ENCODE data around the gene LBX2. TPM values are rescaled to one million over a fixed set of nuclear protein-coding genes. Genes with fewer than 3 reads are reported as not detected.

The LBX2 gene
- polyA plus RNA-seq, 1 donor (not counting 4 experiments of a cell fraction or from before 2014, with no cell fraction given): 0.09 TPM

DNA sequence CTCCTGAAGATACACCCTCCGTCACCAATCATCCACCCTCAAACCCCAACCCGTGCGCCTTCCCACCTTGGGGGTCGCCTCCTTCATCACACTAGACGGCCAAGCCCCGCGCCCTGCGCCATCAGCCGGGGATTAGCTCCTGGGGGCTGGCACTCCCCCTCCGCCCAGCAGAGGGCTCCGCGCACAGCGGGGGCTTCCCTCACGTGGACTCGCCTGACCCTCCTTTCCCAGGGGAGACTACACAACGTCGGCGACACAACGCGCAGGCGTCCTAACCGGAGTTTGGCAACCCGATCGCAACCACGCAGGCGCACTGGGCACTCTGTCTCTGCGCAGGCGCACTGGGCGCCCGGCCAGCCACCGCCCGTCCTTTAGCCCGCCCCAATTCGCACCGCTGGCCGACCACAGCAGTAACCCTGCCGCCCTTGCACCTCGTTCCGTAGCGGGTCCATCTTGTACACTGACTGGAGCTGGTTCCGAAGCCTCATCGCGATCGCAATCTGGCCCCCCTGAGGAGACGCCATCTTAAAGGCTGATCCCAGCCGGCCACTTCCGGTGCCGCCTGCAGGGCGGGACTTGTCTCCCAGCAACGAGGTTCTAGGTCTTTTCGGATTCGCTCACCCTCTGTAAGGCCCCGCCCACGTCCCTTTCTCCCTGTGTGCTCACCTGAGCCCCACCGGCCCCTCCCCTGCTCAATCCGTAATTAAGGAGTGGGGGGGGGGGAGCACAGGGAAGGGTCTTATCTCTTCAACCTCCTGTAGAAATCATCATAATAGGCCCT is 7.9 kb upstream of the LBX2 start, which contains the start of gene PCGF1:
Gene PCGF1, minus strand, starts transcription at position 551 of the 781 bp plus-strand sequence. Its CDS starts 27 bp downstream, at position 524.
- peaks cover 18% of the 10 kb centered on the region for H3K27me3 ChIP-seq (ENCODE audit: control insufficient read depth, extremely low read depth, insufficient read depth, low read length)
- dilution Hi-C loops (cut with MboI; ENCODE audit: extremely low pct_ligation_motif_present, low sequenced_read_pairs): no loop called here
- TF ChIP-seq EZH2 (IDR thresholded peaks at IDR 0.05; ENCODE audit: low read length) (no peak), CTCF (optimal IDR thresholded peaks at IDR 0.05 in 1 of 3, IDR thresholded peaks at IDR 0.05 in 1 of 3, conservative IDR thresholded peaks at IDR 0.05 in 1 of 3; ENCODE audit: extremely low read depth in 1 of 3, insufficient read depth in 2 of 3, low read length in 3 of 3) (peak in 1 of 3 experiments; percentile 32)
- peak within 1 kb of the TSS; percentile 85 to 88 (median 86) for H3K4me3 ChIP-seq (ENCODE audit: control insufficient read depth in 2 of 3, extremely low read depth in 1 of 3, insufficient read depth in 2 of 3, low read depth in 1 of 3, low read length in 3 of 3)
- FAIRE-seq (peak; percentile 26), DNase-seq (ENCODE audit: low read depth, low spot score) (peak; percentile 96)
- H3K9me1 ChIP-seq (ENCODE audit: control insufficient read depth, extremely low read depth, insufficient read depth, low read length): no peaks in the 10 kb centered on the region
- H3K4me2 ChIP-seq (ENCODE audit: control insufficient read depth, extremely low read depth, insufficient read depth, low read depth, low read length): peak within 1 kb of the TSS; percentile 97
- peak within 1 kb of the TSS; percentile 99 for H3K9ac ChIP-seq (ENCODE audit: control insufficient read depth, extremely low read depth, insufficient read depth, low read length)
- peak within 1 kb of the TSS; percentile 96 for H2AFZ ChIP-seq (ENCODE audit: control insufficient read depth, low read length)
- no peaks in the 10 kb centered on the region for H3K9me3 ChIP-seq (ENCODE audit: control insufficient read depth, low read depth, low read length)
- peaks cover 16% of the 10 kb centered on the region for H3K79me2 ChIP-seq (ENCODE audit: control insufficient read depth, insufficient read depth, low read length)
- H3K27ac ChIP-seq (ENCODE audit: control insufficient read depth, insufficient read depth, low read length): peak within 1 kb of the TSS; percentile 96
- H3K4me1 ChIP-seq (ENCODE audit: control insufficient read depth, extremely low read depth, insufficient read depth, low read length): peaks cover 32% of the 10 kb centered on the region
- no peaks in the 10 kb centered on the region for H4K20me1 ChIP-seq (ENCODE audit: control insufficient read depth, extremely low read depth, insufficient read depth, low read length)
- peaks cover 9 to 10% of the 10 kb centered on the region in 2 experiments for H3K36me3 ChIP-seq (ENCODE audit: control insufficient read depth in 2 of 2, extremely low read depth in 1 of 2, insufficient read depth in 2 of 2, low read length in 2 of 2)

GRCh38 chr2:74505448-74506246 is 6.2 kb upstream of the LBX2 start:
- DNase-seq (ENCODE audit: low read depth, low spot score): no peak
- FAIRE-seq: no peak
- Histone ChIP-seq H3K4me2 (ENCODE audit: control insufficient read depth, extremely low read depth, insufficient read depth, low read depth, low read length) (peak overlapping the region; percentile 97), H3K27ac (ENCODE audit: control insufficient read depth, insufficient read depth, low read length) (no peak overlapping the region), H3K36me3 (ENCODE audit: control insufficient read depth in 2 of 2, extremely low read depth in 1 of 2, insufficient read depth in 2 of 2, low read length in 2 of 2) (peaks cover 9 to 10% of the 10 kb centered on the region in 2 experiments), H3K27me3 (ENCODE audit: control insufficient read depth, extremely low read depth, insufficient read depth, low read length) (peaks cover 15% of the 10 kb centered on the region), H3K9me3 (ENCODE audit: control insufficient read depth, low read depth, low read length) (no peaks in the 10 kb centered on the region), H2AFZ (ENCODE audit: control insufficient read depth, low read length) (no peak overlapping the region), H3K4me1 (ENCODE audit: control insufficient read depth, extremely low read depth, insufficient read depth, low read length) (peaks cover 33% of the 10 kb centered on the region), H3K9ac (ENCODE audit: control insufficient read depth, extremely low read depth, insufficient read depth, low read length) (no peak overlapping the region), H3K4me3 (ENCODE audit: control insufficient read depth in 2 of 3, extremely low read depth in 1 of 3, insufficient read depth in 2 of 3, low read depth in 1 of 3, low read length in 3 of 3) (peak overlapping the region; percentile 40 to 86 (median 41)), H4K20me1 (ENCODE audit: control insufficient read depth, extremely low read depth, insufficient read depth, low read length) (no peaks in the 10 kb centered on the region), H3K79me2 (ENCODE audit: control insufficient read depth, insufficient read depth, low read length) (peaks cover 16% of the 10 kb centered on the region), H3K9me1 (ENCODE audit: control insufficient read depth, extremely low read depth, insufficient read depth, low read length) (no peaks in the 10 kb centered on the region)
- dilution Hi-C loops (cut with MboI; ENCODE audit: extremely low pct_ligation_motif_present, low sequenced_read_pairs): no loop called here
- no peak for TF ChIP-seq CTCF (optimal IDR thresholded peaks at IDR 0.05 in 1 of 3, IDR thresholded peaks at IDR 0.05 in 1 of 3, conservative IDR thresholded peaks at IDR 0.05 in 1 of 3; ENCODE audit: extremely low read depth in 1 of 3, insufficient read depth in 2 of 3, low read length in 3 of 3)
- TF ChIP-seq EZH2 (IDR thresholded peaks at IDR 0.05; ENCODE audit: low read length): no peak

Data from keratinocyte (primary cell).